NCI-H2227 (cell line): ENCODE data around the gene C3orf70.
"Not testable (repeated sequence)": the region's sequence is repeated elsewhere in the genome, so short reads cannot be mapped to it uniquely, and the experiment has no call there.

ENCODE experiments used
- DNase-seq: peaks from one replicate; lab custom pipeline; 2025; ENCODE audit not compliant: unreplicated experiment; lab: John Stamatoyannopoulos, UW

Gene C3orf70

GRCh38 chr3:185151101-185151963, 1.5 kb downstream of the C3orf70 start:
- DNase-seq, result no peak

- DNase-seq, result no peak
These were observed 2.3 kb downstream of the C3orf70 start for GRCh38 chr3:185150561-185150960.

- no peak for DNase-seq
These were observed 3.3 kb downstream of the C3orf70 start for GRCh38 chr3:185149591-185149990.

- no peak for DNase-seq
These were observed 7.3 kb downstream of the C3orf70 start for GRCh38 chr3:185145511-185145910.

- no peak for DNase-seq
These were observed 8.1 kb downstream of the C3orf70 start for GRCh38 chr3:185144784-185145183.

- no peak for DNase-seq
These were observed 15.0 kb downstream of the C3orf70 start for GRCh38 chr3:185137821-185138220.

- no peak for DNase-seq
These were observed 18.4 kb downstream of the C3orf70 start for GRCh38 chr3:185134509-185134908.

GRCh38 chr3:185131602-185132256, 21.1 kb downstream of the C3orf70 start:
- no peak for DNase-seq

- no peak for DNase-seq
These were observed 23.8 kb downstream of the C3orf70 start for GRCh38 chr3:185129083-185129482.

GRCh38 chr3:185126201-185126600, 26.7 kb downstream of the C3orf70 start:
- no peak for DNase-seq

- no peak for DNase-seq
These were observed 32.7 kb downstream of the C3orf70 start for GRCh38 chr3:185120126-185120525.

- DNase-seq, result no peak
These were observed 37.5 kb downstream of the C3orf70 start for GRCh38 chr3:185115371-185115770.

GRCh38 chr3:185114756-185115155, 38.1 kb downstream of the C3orf70 start:
- no peak for DNase-seq

- no peak for DNase-seq
These were observed 40.7 kb downstream of the C3orf70 start for GRCh38 chr3:185112186-185112585.

- DNase-seq, result not testable (repeated sequence)
These were observed 43.8 kb downstream of the C3orf70 start for GRCh38 chr3:185109012-185109411.

GRCh38 chr3:185106256-185106890, 46.5 kb downstream of the C3orf70 start:
- not testable (repeated sequence) for DNase-seq

- DNase-seq, result no peak
These were observed 49.3 kb downstream of the C3orf70 start for GRCh38 chr3:185103359-185104127.

GRCh38 chr3:185094697-185095096, 58.2 kb downstream of the C3orf70 start:
- DNase-seq, result peak; percentile 65

GRCh38 chr3:185093116-185093515, 59.7 kb downstream of the C3orf70 start:
- no peak for DNase-seq

GRCh38 chr3:185090811-185091210, 62.0 kb downstream of the C3orf70 start:
- no peak for DNase-seq

- peak; percentile 27 for DNase-seq
These were observed 63.1 kb downstream of the C3orf70 start for GRCh38 chr3:185089751-185090150.
